Endothelial cell of umbilical vein (primary cell): Measurements from ENCODE around the gene TTC9. TPM values are rescaled to one million over a fixed set of nuclear protein-coding genes. Genes with fewer than 3 reads are reported as not detected.

Source experiments
- BruUV-seq: library from RNA; stranded (reverse); fragments of 400-500 nt; replicated peaks from 2 replicates; lab custom pipeline; 2021; lab: Mats Ljungman, UMichigan
- CTCF ChIA-PET: fragments of 300-600, 350-600 bp; sonication (Branson Sonifier 250); formaldehyde crosslinking; loops from one replicate; lab custom pipeline; 2021; ENCODE audit warnings: antibody characterized with exemption, inconsistent platforms; lab: Charles Lee
- POLR2A ChIA-PET: fragments of 300-600, 350-600 bp; sonication (Branson Sonifier 250); formaldehyde crosslinking; loops from one replicate; lab custom pipeline; 2021; ENCODE audit warnings: antibody characterized with exemption, inconsistent platforms; lab: Charles Lee
- DNase-seq: peaks from one replicate; pipeline ENCODE4 v3.0.0-alpha.2; 2011; ENCODE audit warnings: low read depth, low spot score
- FAIRE-seq: peaks from 2 replicates; lab custom pipeline; 2011; peaks lifted over from hg19 to GRCh38; lab: Jason Lieb, UNC
- H2AFZ ChIP-seq: 2 replicates; pipeline ENCODE4 v1.6.0; 2012; ENCODE audit warnings: low read depth, low read length, control low read depth, inconsistent platforms
- H3K27ac ChIP-seq: 2 replicates; pipeline ENCODE4 v1.5.1; 2011; ENCODE audit warnings: low read depth, mild to moderate bottlenecking, control low read depth, low read length, moderate library complexity; ENCODE audit not compliant: insufficient read depth
- H3K27me3 ChIP-seq, 2 experiments: 2 replicates each; pipeline versions ENCODE4 v1.6.0 to v1.6.1; 2011; ENCODE audit warnings: low read length in 2 of 2, mixed read lengths in 1 of 2; ENCODE audit not compliant: control insufficient read depth in 2 of 2, insufficient read depth in 2 of 2
- H3K36me3 ChIP-seq, 2 experiments: 2 replicates in 1 of 2; 3 replicates in 1 of 2; pipeline ENCODE4 v1.5.1; 2011; ENCODE audit warnings: low read length in 2 of 2, mild to moderate bottlenecking in 1 of 2, moderate library complexity in 1 of 2; ENCODE audit not compliant: control insufficient read depth in 2 of 2, insufficient read depth in 2 of 2; ENCODE audit errors: extremely low read depth in 1 of 2
- H3K4me1 ChIP-seq: 3 replicates; pipeline ENCODE4 v1.5.1; 2011; ENCODE audit warnings: mild to moderate bottlenecking, low read length; ENCODE audit not compliant: control insufficient read depth, insufficient read depth; ENCODE audit errors: extremely low read depth
- H3K4me2 ChIP-seq: 2 replicates; pipeline ENCODE4 v1.6.1; 2011; ENCODE audit warnings: low read length, control low read depth, mixed read lengths; ENCODE audit not compliant: insufficient read depth
- H3K4me3 ChIP-seq, 3 experiments: fragments of 200-600 bp in 1 of 3; sonication (generic), shearing (Covaris generic) in 1 of 3; replicated peaks in 1 of 3; 2 replicates each; pipeline ENCODE4 v1.5.1; 2011 to 2016; ENCODE audit warnings: control low read depth in 3 of 3, low read length in 3 of 3, mild to moderate bottlenecking in 2 of 3, inconsistent platforms in 1 of 3, low read depth in 1 of 3, moderate library complexity in 1 of 3; ENCODE audit not compliant: insufficient read depth in 1 of 3
- H3K79me2 ChIP-seq: 2 replicates; pipeline ENCODE4 v1.6.0; 2012; ENCODE audit warnings: low read length, inconsistent platforms; ENCODE audit not compliant: control insufficient read depth, insufficient read depth
- H3K9ac ChIP-seq: replicated peaks from 2 replicates; pipeline ENCODE3; 2011; ENCODE audit warnings: low read length, control low read depth; ENCODE audit not compliant: insufficient read depth; ENCODE audit errors: extremely low read depth
- H3K9me1 ChIP-seq: replicated peaks from 3 replicates; pipeline ENCODE4 v1.6.0; 2011; ENCODE audit warnings: mild to moderate bottlenecking, low read length; ENCODE audit not compliant: control insufficient read depth, insufficient read depth; ENCODE audit errors: extremely low read depth
- H3K9me3 ChIP-seq: replicated peaks from 2 replicates; pipeline ENCODE4 v1.5.1; 2012; ENCODE audit warnings: low read length, inconsistent platforms; ENCODE audit not compliant: control insufficient read depth, insufficient read depth
- H4K20me1 ChIP-seq: replicated peaks from 2 replicates; pipeline ENCODE3; 2011; ENCODE audit warnings: mild to moderate bottlenecking, low read length; ENCODE audit not compliant: control insufficient read depth, insufficient read depth; ENCODE audit errors: extremely low read depth
- EZH2 ChIP-seq: IDR thresholded peaks from 2 replicates; pipeline ENCODE4 v1.6.1; 2012; ENCODE audit warnings: borderline replicate concordance, low read depth, mild to moderate bottlenecking, moderate library complexity, low read length, inconsistent platforms; ENCODE audit not compliant: severe bottlenecking
- FOS ChIP-seq: IDR thresholded peaks from 2 replicates; pipeline ENCODE4 v1.6.1; 2011; ENCODE audit warnings: mild to moderate bottlenecking, low read length, moderate library complexity, borderline replicate concordance; ENCODE audit not compliant: insufficient read depth
- GATA2 ChIP-seq: IDR thresholded peaks from 2 replicates; pipeline ENCODE4 v1.7.0; 2011; ENCODE audit warnings: low read depth, mild to moderate bottlenecking, moderate library complexity, mixed read lengths, low read length; ENCODE audit not compliant: insufficient read length, insufficient read depth
- JUN ChIP-seq: IDR thresholded peaks from 2 replicates; pipeline ENCODE4 v1.6.1; 2011; ENCODE audit warnings: borderline replicate concordance, low read depth; ENCODE audit not compliant: insufficient read length, insufficient read depth
- MYC ChIP-seq: IDR thresholded peaks from one replicate; pipeline ENCODE4 v1.6.1; 2011; ENCODE audit warnings: mild to moderate bottlenecking, low read depth, low read length
- POLR2A ChIP-seq: IDR thresholded peaks from 2 replicates; pipeline ENCODE4 v1.6.1; 2012; ENCODE audit warnings: low read depth, mild to moderate bottlenecking, control low read depth, low read length
- POLR2AphosphoS5 ChIP-seq: IDR thresholded peaks from 2 replicates; pipeline ENCODE4 v1.6.1; 2012; ENCODE audit warnings: low read depth, mild to moderate bottlenecking, control low read depth, low read length, moderate library complexity; ENCODE audit not compliant: insufficient read depth
- dilution Hi-C: fragments of 300-500 bp; cut with MboI; formaldehyde crosslinking; loops from one replicate; pipeline ENCODE4 v1.15.0; 2019; ENCODE audit warnings: low sequenced_read_pairs; ENCODE audit not compliant: extremely low pct_ligation_motif_present
- intact Hi-C: fragments of 100-400 bp; cut with micrococcal nuclease; formaldehyde crosslinking; loops from one replicate; pipeline ENCODE4 v1.10.0; 2022
- polyA plus RNA-seq, 4 experiments: library from polyadenylated mRNA; depleted of rRNA in 3 of 4; stranded (reverse) in 3 of 4; unstranded in 1 of 4; fragments of >200 nt; gene quantifications; 2 replicates each; pipeline versions ENCODE4 v1.2.1 to v1.2.3, GENCODE V29; 2011 to 2012; ENCODE audit warnings: missing spikeins in 1 of 4
- total RNA-seq: library from RNA; stranded (reverse); gene quantifications from 2 replicates; pipeline ENCODE4 v1.2.3, GENCODE V29; 2021
- TF ChIP-seq, protein P1 (sequence below): IDR thresholded peaks from 2 replicates; pipeline ENCODE4 v1.6.1; 2011; ENCODE audit not compliant: insufficient read depth, insufficient read length
- TF ChIP-seq, protein P2 (sequence below), 2 donors: IDR thresholded peaks; 1 replicate in 1 of 2; 2 replicates in 1 of 2; pipeline ENCODE4 v1.5.1; 2011; ENCODE audit warnings: low read length in 2 of 2, mild to moderate bottlenecking in 2 of 2, moderate library complexity in 2 of 2, control low read depth in 1 of 2, inconsistent platforms in 1 of 2, low read depth in 1 of 2; ENCODE audit not compliant: insufficient read depth in 1 of 2; ENCODE audit errors: extremely low read depth in 1 of 2

Gene TTC9
- total and polyA plus RNA-seq, 2 donors (not counting 3 experiments of a cell fraction or from before 2014, with no cell fraction given) = 0.06 TPM; not detected in 1

DNA sequence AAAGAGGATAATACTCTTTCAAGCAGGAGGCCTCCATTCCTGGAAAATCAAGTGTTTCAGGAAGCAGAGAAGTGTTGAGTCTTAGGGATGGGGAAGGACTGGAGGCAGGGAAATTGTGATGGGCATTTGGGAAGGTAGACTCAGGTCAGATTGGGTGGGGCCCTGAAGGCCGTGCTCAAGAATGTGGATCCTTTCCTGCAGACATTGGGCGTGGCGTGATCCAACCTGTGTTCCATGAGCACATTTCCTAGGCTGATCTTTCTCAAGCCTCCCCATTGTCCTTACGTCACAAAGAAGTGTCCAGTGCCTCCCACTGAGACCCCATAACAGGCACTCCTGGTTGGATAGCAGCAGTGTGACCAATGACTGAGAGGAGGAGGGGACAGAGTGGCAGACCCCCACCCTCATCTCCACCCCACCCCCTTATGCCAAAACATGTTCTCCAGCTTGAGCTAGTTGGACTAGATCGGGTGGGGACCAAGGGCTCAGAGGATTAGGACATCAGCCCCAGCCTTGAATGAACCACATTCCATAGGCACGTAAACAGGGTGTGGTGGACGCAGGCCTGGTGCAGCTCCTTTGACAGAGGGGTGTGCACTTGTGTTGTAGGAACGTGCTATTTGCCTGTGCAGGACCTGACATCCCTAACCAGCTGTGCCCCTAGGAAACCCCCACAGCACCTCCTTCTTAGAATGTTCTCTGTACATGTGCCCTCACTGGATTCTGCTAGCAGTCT lies 76.8 kb downstream of the TTC9 start:
- intact Hi-C loops = no loop called here
- dilution Hi-C loops = no loop called here
- Histone ChIP-seq H3K4me2 (no peak overlapping the region), H3K27me3 (peaks cover 0 to 9% of the 10 kb centered on the region in 2 experiments), H2AFZ (no peak overlapping the region), H3K79me2 (no peaks in the 10 kb centered on the region), H3K4me3 (no peak overlapping the region), H3K9me3 (no peaks in the 10 kb centered on the region), H3K36me3 (no peaks in the 10 kb centered on the region), H3K9me1 (no peaks in the 10 kb centered on the region), H3K9ac (no peak overlapping the region), H3K27ac (no peak overlapping the region), H4K20me1 (no peaks in the 10 kb centered on the region), H3K4me1 (no peaks in the 10 kb centered on the region)
- ChIA-PET POLR2A (no interaction called here), CTCF (no interaction called here)
- DNase-seq = no peak
- TF ChIP-seq GATA2 (no peak), MYC (no peak), FOS (no peak), POLR2AphosphoS5 (no peak), POLR2A (no peak), JUN (no peak), EZH2 (no peak)
- TF ChIP-seq, protein P1, sequence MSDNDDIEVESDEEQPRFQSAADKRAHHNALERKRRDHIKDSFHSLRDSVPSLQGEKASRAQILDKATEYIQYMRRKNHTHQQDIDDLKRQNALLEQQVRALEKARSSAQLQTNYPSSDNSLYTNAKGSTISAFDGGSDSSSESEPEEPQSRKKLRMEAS = no peak
- TF ChIP-seq, protein P2, sequence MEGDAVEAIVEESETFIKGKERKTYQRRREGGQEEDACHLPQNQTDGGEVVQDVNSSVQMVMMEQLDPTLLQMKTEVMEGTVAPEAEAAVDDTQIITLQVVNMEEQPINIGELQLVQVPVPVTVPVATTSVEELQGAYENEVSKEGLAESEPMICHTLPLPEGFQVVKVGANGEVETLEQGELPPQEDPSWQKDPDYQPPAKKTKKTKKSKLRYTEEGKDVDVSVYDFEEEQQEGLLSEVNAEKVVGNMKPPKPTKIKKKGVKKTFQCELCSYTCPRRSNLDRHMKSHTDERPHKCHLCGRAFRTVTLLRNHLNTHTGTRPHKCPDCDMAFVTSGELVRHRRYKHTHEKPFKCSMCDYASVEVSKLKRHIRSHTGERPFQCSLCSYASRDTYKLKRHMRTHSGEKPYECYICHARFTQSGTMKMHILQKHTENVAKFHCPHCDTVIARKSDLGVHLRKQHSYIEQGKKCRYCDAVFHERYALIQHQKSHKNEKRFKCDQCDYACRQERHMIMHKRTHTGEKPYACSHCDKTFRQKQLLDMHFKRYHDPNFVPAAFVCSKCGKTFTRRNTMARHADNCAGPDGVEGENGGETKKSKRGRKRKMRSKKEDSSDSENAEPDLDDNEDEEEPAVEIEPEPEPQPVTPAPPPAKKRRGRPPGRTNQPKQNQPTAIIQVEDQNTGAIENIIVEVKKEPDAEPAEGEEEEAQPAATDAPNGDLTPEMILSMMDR (IDR thresholded peaks at IDR 0.05; ENCODE audit: extremely low read depth in 1 of 2, insufficient read depth in 1 of 2, low read depth in 1 of 2, low read length in 2 of 2) = no peak
- BruUV-seq = no TSS peak
- FAIRE-seq = no peak
